Measurements from ENCODE around the gene ASCL4. TPM values are rescaled to one million over a fixed set of nuclear protein-coding genes. Genes with fewer than 3 reads are reported as not detected.

The ASCL4 gene
- total RNA-seq, 1 donor from 2014 or later = 0.16 TPM

GRCh38 chr12:107803092-107803491, 28.6 kb downstream of the ASCL4 start:
- no peaks in the 10 kb centered on the region for H3K4me1 Mint-ChIP-seq

DNA sequence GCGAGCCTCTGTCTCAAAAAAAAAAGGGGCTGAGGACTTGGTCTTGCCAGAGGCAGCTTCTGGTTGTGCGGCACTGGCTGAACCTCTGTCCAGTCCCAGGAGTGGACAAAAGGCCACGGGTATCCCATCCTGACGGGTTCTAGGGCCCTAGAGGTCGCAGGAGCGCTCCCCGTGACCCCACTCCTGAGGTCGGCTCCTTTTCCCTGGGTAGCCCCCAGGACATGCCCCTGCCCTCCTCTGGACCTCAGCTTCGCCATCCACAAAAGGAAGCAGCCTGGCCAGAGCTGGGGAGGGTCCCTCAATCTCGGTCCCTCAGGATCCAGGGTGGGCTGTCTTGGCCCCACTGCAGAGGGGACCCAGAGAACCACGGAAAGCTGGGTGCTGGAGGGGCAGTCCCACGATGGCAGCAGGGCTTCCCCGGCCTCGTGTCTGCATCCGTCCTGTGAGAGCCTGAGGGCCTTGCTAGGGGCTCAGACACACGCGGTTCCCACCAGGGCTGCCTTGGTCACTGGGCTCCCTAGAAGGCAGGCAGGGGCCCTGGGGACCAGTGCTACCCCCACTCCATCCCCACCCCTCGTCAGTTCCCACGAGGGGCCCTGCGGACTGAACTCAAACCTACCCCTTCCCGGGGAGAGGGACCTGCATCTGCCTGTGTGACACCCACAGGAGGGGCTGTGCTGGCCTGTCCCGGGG, 31.1 kb downstream of the ASCL4 start:
- no peak overlapping the region for H3K27ac Mint-ChIP-seq
- no peak for DNase-seq (ENCODE audit: low spot score in 2 of 2, unreplicated experiment in 2 of 2)
- TF ChIP-seq CTCF (IDR thresholded peaks at IDR 0.05; ENCODE audit: unreplicated experiment) = no peak
- no peaks in the 10 kb centered on the region for H3K36me3 Mint-ChIP-seq
- H3K4me1 Mint-ChIP-seq = no peaks in the 10 kb centered on the region
- H3K4me3 Mint-ChIP-seq = no peak overlapping the region
- H3K27me3 Mint-ChIP-seq (ENCODE audit: low read depth) = peaks cover 12% of the 10 kb centered on the region
- no peaks in the 10 kb centered on the region for H3K9me3 Mint-ChIP-seq

More at GRCh38 chr12:107803092-107803491, 28.6 kb downstream of the ASCL4 start:
- Mint-ChIP-seq H3K27ac (no peak overlapping the region), H3K4me3 (no peak overlapping the region), H3K9me3 (no peaks in the 10 kb centered on the region), H3K36me3 (no peaks in the 10 kb centered on the region), H3K27me3 (ENCODE audit: low read depth) (peaks cover 12% of the 10 kb centered on the region)
- TF ChIP-seq CTCF (IDR thresholded peaks at IDR 0.05; ENCODE audit: unreplicated experiment) = no peak
- no peak for DNase-seq (ENCODE audit: low spot score in 2 of 2, unreplicated experiment in 2 of 2)

DNA sequence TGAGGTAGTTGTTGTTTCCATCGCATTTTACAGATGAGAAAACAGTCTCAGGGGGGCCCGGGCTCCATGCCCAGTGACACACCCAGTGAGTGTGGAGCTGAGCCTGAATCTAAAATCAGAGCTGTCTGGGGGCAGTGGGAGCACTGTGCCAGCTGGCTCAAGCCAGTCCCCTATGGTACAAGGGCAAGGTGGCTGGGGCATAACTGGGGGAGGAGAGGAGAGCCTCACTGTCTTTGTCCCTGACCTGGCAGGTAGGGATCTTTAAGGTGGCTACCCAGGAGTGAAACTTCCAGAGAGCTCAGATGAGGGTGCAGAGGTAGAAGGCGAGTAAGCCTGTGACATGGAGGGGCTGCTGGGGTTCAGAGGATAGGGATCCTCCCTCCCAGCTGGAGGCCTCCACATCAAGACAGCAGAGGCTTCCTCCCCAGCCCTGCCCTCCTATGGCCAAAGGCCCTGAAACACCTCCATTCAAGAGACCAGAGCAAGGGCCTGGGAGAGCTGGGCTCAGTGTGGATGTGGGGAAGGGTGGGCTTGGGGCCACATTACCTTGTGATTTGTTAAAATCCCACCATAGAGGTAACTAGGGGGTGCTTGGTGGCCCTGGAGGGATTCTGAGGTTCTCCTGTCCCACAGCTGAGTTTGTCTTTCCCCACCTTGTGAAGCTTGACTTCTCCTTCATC, 33.1 kb downstream of the ASCL4 start:
- TF ChIP-seq CTCF (IDR thresholded peaks at IDR 0.05; ENCODE audit: unreplicated experiment) = no peak
- Mint-ChIP-seq H3K36me3 (no peaks in the 10 kb centered on the region), H3K27ac (no peak overlapping the region), H3K4me3 (no peak overlapping the region), H3K27me3 (ENCODE audit: low read depth) (peaks cover 9% of the 10 kb centered on the region), H3K4me1 (no peaks in the 10 kb centered on the region), H3K9me3 (no peaks in the 10 kb centered on the region)
- DNase-seq (ENCODE audit: low spot score in 2 of 2, unreplicated experiment in 2 of 2) = no peak

- Mint-ChIP-seq H3K27ac (no peak overlapping the region), H3K36me3 (no peaks in the 10 kb centered on the region), H3K4me3 (no peak overlapping the region), H3K9me3 (peaks cover 16% of the 10 kb centered on the region), H3K27me3 (ENCODE audit: low read depth) (peaks cover 6% of the 10 kb centered on the region), H3K4me1 (no peaks in the 10 kb centered on the region)
- DNase-seq (ENCODE audit: low spot score in 2 of 2, unreplicated experiment in 2 of 2) = no peak
- no peak for TF ChIP-seq CTCF (IDR thresholded peaks at IDR 0.05; ENCODE audit: unreplicated experiment)
These were observed 42.7 kb downstream of the ASCL4 start for GRCh38 chr12:107817250-107817649.

GRCh38 chr12:107818984-107819383, 44.5 kb downstream of the ASCL4 start:
- Mint-ChIP-seq H3K4me3 (no peak overlapping the region), H3K27me3 (ENCODE audit: low read depth) (peaks cover 12% of the 10 kb centered on the region), H3K9me3 (peaks cover 25% of the 10 kb centered on the region), H3K4me1 (no peaks in the 10 kb centered on the region), H3K27ac (no peak overlapping the region), H3K36me3 (no peaks in the 10 kb centered on the region)
- DNase-seq (ENCODE audit: low spot score in 2 of 2, unreplicated experiment in 2 of 2) = no peak
- TF ChIP-seq CTCF (IDR thresholded peaks at IDR 0.05; ENCODE audit: unreplicated experiment) = no peak

All from mesothelial cell of epicardium (in vitro differentiated cells).